HG03354 (cell line): ENCODE results near the gene SGMS1.
A peak's percentile ranks its signal among the peaks of the same experiment; 100 is the strongest.

ENCODE experiments used
- ATAC-seq: cut with Tn5 transposase; IDR thresholded peaks from one replicate; pipeline ENCODE4 v1.9.1; 2021; ENCODE audit warnings: mild to moderate bottlenecking; ENCODE audit not compliant: unreplicated experiment, poor library complexity, severe bottlenecking

Gene SGMS1

DNA sequence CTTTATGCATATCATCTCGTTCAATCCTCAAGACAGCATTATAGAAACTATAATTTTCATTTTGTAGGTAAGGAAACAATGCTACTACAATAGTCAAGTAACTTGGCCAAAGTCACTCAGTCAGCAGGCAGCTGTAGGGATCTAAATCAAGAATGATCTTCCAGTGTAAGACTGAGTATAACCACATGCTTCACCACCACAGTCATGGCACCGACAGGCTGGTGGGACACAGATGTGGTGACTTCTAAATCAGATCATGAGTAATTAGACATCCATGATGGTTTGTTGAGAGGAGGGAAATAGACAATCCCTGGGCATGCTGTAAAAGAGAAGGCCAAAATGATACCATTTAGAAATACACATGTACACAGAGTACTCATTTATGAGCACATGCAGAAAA lies 288.4 kb downstream of the SGMS1 start:
- no peak for ATAC-seq

DNA sequence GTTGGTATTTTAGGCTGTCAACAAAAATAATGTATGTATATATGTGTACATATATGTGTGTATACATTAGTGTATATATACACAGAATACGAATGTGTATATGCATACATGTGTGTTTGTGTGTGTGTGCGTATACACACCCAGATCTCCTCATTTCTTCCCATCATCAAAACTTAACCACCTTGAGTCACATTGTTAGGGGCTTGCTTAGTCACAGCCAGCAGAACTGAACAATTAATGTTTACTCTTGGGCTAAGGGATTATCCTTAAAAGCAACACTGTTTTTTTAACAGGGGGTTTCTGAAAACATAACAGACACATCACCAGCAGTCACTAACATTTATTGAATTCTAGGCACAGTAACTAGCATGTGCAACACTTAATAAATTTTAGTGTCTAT lies 289.5 kb downstream of the SGMS1 start:
- ATAC-seq, result no peak

DNA sequence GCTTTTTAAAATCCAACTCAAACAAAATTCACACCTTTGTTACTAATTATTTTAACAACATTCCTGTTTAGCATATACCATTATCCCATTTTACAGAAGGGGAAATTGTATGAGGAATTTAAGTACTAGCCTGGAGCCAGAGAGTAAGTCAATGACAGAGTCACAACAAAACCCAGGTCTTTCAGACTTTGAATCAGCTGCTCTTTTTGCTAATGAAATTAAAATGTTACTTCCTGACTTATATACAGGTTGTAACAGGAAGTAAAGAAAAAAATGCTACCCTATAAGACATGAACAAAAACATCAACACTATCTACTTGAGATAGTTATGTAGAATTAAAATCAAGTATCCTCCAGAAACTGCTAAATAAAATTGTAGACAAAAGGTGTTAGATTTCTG lies 289.9 kb downstream of the SGMS1 start:
- ATAC-seq, result no peak

DNA sequence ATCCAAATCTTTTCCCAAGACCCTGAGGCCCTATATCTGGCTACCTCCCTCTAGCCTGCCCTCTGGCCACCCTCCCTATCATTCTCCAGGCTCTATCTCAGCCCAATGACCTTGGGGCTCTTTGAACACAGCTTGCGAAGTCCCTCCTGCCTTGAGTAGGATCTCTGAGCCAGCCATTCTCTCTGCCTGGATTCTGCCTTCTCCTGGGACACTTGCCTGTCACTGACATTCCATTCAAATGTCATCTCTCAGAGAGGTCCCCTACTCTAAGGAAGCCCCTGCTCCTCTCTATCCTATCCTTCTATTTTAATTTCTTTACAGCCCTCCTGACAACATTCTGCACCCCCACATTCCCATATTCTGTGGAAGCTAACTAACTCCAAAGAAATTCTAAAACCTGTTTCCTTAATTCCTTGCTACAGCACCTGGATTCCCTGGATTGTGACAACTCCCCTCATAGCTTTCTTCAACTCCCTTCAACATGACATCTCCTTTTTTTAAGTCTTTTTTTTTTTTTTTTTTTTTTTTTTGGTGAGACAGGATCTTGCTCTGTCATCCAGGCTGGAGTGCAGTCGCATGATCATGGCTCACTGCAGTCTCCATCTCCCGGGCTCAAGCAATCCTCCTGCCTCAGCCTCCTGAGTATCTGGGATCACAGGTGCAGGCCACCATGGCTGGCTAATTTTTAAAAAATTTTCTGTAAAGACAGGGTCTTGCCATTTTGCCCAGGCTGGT lies 291.5 kb downstream of the SGMS1 start:
- ATAC-seq, result no peak

DNA sequence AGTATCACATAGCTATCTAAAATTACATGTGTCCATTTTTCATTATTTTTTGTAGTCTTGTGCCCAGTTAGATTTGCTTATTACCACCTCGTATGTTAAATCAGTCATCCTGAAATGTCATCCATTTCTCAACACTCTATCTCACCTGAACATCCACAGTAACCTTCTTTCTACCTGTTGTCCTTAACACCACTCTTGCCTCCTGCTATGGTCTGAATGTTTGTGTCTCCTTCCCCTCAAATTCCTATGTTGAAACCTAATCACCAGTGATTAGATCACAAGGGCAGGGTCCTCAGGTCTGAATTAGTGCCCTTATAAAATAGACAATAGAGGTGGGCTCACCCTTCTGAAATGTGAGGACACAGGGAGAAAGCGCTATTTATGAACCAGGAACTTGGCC lies 292.3 kb downstream of the SGMS1 start:
- no peak for ATAC-seq

DNA sequence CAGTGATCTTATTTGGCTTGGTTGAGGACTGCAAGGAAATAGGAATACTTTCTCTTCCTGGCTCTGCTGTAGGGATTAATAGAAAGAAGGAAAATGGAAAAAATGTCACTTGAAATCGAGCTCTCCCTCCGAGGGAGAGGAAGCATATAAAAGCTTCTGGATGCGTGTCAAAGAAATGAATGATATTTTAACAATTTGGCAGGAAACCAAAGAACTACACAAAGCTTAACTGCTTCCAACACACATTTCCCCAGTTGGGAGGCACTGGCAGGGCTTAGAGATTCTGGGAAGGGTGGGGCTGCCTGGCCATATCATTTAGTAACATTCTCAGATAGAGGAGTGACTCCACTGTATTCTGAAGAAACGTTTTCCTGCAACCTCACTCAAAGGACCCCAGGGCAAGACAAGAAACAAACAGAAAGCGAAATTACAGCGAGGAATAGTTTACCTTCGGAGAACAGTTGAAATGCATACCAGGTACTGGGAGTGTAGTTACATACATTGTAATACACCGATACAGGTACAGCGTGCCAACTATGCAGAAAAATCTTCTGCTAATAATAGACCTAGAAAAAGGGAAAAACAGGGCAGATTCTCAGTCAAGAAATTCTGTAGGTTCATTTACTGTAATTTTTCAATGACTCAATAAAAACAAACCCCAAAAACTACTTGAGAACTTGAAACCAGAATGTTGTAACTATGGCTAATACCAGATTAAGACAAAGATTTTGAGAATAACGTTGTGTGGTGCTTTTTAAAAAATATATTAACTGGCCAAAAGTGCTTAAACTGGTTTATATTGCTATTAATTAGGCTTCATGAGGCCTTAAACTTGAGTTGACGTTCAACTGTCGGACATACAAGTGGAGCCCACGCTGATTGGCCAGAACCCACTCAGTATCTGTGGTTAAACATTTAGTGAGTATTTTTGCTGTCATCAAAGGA lies 296.7 kb downstream of the SGMS1 start:
- ATAC-seq, result no peak

DNA sequence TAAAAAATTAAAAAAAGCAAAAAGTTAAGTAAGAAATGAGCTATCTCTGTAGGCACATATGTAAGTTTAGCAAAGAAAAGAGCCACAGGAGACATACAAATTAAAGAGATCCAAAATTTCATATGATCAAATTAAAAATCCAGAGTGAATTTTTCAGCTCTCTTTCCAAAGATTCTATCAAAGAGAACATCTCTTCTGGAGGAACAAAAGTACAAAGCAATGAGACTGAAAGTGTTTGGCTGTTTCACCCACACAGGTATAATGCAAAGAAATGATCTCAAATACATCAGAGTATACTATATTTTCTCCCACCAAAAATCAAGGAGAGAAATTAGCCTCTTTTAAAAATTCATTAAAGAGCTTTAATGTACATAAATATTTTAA lies 297.6 kb downstream of the SGMS1 start:
- ATAC-seq, result no peak

DNA sequence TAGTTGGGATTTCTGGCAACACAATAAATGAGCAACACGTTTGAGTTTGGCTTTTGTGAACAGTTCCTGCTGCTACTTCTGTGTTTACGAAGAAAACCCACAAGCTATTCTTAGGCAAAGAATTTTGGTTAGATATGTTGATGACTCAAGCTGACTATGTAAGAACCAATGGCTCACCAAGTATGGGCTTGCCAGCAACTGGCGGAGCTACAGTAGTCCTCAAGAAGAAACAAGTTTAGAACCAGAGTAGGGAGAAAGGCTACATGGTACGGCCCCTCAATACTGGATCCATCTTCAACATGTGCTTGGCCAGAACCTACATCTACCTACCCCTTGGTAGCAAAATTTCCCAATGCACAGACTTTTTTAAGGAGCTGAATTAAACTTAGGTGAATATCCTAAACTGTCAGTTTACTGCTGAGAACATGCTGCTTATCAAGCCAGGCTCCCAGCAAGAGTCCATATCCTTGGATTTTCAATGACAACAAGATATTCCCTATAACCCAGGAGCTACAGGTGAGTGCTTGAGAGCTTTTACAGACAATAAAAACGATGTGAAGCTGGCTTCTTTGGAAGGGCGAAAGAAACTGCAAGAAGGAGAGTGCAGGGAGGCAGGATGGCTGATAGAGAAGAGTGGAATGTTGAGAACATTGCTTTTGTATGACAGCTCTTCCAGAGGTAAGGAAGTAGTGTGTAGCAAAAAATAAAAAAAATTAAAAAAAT lies 298.1 kb downstream of the SGMS1 start:
- ATAC-seq, result peak; percentile 79

DNA sequence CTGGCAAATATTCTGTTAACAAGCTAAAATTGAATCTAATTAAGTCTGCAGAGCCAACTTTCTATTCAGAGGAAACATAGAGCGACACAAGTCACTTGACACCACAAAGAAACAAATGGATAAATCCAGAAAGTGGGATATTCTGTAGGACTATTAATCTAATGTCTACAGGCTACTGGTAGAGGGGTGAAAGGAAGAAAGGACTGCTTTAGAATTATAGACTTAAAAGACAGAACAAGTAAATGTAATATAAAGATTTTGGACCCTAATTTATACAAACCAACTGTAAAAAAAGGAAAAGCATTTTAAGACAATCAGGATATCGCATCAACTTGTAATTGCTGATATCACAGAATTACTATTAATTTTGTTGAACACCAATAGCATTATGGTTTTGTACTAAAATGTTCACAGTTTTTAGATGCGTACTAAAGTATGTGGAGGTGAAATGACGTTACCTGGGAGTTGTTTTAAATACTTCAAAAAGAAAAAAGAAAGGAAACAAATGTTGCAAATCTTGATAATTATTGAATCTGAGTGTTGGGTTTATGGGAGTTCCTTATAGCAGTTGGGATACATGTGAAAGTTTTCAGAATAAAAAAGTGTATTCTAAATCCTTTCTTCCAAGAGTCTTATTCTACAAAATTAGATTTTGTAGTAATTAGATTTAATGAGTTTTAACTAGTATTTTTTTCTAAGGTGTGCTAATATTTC lies 298.9 kb downstream of the SGMS1 start:
- ATAC-seq, result no peak

DNA sequence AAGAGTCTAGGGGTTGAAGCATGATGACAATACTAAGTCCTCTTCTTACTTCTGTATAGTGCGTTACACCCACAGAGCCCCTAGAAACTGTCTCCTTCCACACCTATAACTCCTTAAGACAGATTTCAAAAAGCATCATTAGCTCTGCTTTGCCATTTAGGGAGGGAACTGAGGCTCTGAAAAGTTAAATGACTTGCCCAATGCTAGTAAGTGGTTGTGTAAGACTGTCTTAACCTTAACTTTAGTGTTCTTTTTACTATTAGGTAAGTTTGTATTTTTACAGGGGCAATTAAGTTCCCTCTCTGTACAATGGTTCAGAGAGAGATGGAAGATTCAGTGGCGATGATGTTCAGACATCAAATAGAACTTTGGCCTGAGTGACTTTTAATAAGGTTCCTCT lies 299.7 kb downstream of the SGMS1 start:
- ATAC-seq, result no peak

DNA sequence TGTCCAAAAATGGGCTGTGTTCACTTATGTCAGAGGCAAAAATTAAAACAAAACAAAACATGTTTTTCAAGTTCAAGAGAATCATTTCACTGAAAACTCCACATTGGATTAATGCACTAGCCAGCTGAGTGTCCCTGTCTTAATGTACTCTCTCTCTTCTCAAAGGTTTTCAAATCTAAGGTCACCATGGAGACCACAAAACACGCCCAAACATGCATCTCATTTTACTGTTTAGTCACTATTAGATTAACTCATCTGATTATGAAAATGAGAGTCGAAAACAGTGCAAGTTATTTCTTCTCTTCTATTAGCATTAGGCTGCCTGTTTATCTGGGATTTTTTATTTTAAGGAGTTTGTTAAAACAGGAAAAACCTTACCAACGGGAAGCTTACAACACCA lies 301.7 kb downstream of the SGMS1 start:
- no peak for ATAC-seq

DNA sequence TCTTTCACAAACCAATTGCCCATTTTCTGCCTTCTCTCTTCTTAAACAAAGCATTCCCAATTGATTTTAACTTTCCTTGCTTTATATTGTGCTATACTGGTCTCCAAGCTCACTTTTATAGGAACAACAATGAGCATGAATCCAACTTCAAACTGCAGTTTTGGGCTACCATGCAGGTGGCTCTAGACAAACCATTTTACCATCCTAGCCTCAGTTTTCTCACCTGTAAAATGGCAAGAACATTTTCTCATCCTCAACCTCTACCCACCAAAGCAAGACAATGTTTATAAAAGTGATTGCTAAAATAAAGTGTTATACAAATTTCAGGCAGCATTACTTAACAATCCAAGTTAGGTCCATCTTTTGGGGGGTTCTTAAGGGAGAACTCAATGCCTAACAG lies 305.6 kb downstream of the SGMS1 start:
- ATAC-seq, result no peak

DNA sequence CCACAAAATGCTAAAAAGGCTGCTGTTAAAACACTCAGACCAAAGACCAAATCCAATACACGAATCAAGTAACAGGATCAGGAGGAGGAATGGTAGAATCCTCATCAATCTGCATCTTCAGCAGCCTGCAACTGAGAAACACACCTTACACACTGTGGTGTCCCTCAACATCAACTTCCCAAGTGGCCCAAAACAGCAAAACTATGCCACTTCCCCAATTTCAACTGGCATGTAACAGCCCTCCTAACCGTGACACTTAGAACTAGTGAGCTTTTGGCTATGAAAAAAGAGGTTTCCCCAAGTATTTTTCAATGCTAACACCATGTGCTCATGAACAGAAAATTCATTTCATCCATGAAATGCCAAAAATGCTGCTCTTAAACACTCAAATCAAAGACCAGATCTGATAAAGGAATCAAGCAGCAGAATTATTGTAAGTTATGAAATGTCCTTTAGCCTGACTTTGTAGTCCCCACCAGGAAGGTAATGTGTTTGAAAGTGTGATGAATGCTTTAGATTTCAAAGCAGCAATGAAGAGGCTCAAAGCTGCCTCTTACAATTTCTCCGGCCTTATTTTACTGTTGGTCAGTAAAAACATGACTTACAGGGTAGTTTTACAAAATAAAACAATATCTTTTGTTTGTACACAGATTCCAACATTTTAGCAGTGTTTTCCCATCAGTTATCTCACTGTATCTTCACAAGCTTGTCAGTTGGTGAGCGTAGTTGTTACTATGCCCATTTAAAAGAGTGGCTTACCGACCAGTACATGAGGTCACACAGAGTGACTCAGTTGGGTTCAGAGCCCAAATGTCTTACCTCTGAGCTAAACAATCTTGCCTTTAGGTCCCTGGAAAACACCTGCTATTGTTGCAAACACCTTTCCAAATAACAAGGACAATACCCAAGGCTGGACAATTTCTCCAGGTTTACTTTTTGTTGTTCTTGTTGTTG lies 306.8 kb downstream of the SGMS1 start:
- no peak for ATAC-seq

DNA sequence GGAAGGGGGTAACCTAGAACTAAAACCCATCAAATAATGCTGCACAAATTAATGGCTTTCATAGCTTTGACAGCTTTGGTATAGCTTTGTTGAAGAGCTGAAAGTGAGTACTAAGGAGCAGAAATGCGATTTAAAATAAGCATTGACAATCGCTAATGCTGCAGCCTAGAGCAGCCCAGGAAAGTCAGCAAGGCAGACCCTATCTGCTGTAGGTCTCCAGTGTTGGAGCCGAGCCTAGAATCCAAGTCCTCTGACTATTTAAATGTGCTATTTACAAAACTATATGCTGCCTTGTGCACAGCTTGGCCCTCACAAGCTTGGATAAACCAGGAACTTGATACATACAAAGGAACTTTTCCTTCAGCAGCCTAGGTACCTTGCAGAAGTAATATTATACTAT lies 307.6 kb downstream of the SGMS1 start:
- no peak for ATAC-seq

DNA sequence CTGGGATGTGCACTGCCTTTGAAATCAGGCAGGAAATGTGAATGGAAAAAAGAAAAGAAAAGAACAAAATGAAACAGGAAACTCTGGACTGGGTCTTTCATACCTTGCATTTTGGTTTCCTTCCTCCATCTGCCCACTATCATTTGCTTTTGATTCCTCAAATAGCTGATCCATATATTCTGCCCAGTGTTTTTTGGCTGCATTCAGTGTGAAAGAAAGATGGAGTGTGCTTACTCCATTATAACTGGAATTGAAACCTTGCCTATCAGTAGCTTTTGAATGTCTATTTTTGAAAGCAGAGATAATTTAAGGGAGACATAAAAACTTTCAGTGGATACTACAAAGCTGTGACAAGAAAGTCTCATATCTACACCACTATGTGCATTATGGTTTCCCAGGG lies 308.3 kb downstream of the SGMS1 start:
- no peak for ATAC-seq

DNA sequence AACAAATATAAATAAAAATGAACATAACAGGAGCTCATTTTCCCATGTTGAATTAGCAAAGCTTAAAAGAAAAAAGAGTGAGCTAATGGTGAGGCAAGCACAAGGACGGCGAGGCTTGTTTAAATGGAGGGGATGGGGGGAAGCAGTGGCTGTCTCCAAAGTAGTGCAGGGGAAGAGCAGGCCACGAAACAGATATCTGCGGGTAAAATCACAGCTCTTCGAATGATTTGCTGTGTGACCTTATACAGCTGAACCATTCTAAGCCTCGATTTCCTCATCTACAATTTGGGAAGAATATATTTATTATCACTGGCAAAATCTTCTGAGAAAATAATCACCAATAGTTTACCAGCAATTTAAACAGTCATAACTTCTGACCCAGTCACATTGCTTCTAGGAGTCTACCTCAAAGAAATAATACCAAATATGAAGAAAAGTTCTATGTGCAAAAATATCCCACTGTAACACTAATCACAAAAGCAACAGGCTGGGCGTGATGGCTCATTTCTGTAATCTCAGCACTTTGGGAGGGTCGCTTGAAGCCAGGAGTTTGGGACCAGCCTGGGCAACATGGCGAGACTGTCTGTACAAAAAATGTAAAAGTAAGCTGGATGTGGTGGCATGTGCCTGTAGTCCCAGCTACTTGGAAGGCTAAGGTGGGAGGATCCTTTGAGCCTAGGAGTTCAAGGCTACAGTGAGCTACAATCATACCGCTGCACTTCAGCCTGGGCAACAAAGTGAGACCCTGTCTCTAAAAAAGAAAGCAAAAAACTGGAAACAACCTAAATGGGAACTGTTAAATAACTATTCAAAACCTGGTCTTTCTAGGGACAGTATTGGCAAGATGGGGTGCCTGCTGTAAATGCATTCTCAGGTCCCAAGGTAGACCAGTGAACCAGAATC lies 309.3 kb downstream of the SGMS1 start:
- no peak for ATAC-seq

DNA sequence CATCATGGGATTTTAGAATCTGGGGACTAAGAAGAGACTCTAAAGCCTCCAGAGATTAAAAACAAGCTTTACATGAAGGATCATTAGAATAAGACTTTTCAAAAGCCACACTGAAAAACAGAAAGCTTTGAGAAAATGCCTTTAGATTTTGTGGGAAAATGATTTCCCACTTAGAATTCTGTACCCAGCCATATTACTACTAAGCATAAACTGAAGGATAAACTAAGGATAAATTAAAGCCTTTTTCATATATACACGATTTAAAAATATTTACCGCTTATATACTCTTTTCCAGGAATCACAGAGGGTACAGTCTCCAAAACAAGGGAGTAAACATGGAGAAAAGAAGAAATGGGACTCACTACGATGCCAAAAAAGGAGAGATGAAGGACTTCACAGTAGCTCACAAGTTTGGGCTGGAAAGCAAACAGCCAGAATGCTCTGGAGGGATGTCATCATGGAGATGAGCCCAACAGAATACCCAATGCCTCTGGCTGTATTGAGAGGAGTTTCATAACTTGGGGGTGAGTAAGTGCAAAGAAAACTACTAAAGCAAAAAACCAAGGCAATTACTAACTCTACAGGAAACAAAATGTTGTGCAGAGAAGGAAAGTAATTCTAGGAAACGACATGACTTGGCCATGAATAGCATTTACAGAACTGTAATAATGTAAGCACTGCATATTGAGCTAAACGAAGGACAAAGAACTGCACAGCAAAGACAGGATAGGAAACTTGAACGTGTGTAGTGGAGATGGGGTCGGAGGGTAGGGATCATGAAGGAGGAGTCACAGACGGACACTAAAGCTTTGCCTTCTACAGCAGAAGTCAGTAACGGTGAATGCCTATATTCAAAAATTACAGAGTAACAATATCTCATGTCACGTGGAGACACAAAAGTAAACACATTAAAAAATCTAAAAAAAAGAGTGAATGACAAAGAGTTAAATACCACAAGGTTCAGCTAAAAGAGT lies 311.0 kb downstream of the SGMS1 start:
- no peak for ATAC-seq
